ENCODE measurements around the gene TMEM235. TPM values are rescaled to one million over a fixed set of nuclear protein-coding genes. Genes with fewer than 3 reads are reported as not detected.

Gene TMEM235
- total RNA-seq, 1 donor from 2014 or later, result 21.1 TPM

- Mint-ChIP-seq H3K36me3 (ENCODE audit: low read depth, unreplicated experiment) (peaks cover 5% of the 10 kb centered on the region), H3K4me3 (ENCODE audit: unreplicated experiment) (peak overlapping the region; percentile 62), H3K9me3 (ENCODE audit: unreplicated experiment) (no peaks in the 10 kb centered on the region), H3K27me3 (ENCODE audit: unreplicated experiment) (peaks cover 9% of the 10 kb centered on the region), H3K27ac (ENCODE audit: unreplicated experiment) (no peak overlapping the region), H3K4me1 (ENCODE audit: unreplicated experiment) (peaks cover 13% of the 10 kb centered on the region)
- DNase-seq (ENCODE audit: low spot score), result no peak
- no peak for TF ChIP-seq CTCF (IDR thresholded peaks at IDR 0.05; ENCODE audit: unreplicated experiment)
These were observed 45.3 kb upstream of the TMEM235 start for GRCh38 chr17:78185981-78186691.

- Mint-ChIP-seq H3K9me3 (ENCODE audit: unreplicated experiment) (no peaks in the 10 kb centered on the region), H3K4me1 (ENCODE audit: unreplicated experiment) (peaks cover 13% of the 10 kb centered on the region), H3K27ac (ENCODE audit: unreplicated experiment) (peak within 1 kb of the TSS; percentile 57), H3K4me3 (ENCODE audit: unreplicated experiment) (peak within 1 kb of the TSS; percentile 90), H3K36me3 (ENCODE audit: low read depth, unreplicated experiment) (peaks cover 5% of the 10 kb centered on the region), H3K27me3 (ENCODE audit: unreplicated experiment) (peaks cover 8% of the 10 kb centered on the region)
- peak; percentile 100 for DNase-seq (ENCODE audit: low spot score)
- peak; percentile 92 for TF ChIP-seq CTCF (IDR thresholded peaks at IDR 0.05; ENCODE audit: unreplicated experiment)
These were observed 44.5 kb upstream of the TMEM235 start, which contains the start of the genes AFMID and TK1 for GRCh38 chr17:78186692-78187595. Gene AFMID, plus strand, starts transcription at chr17:78187362. Its CDS starts 9 bp downstream, at chr17:78187371. Gene TK1, minus strand, starts transcription at chr17:78187052. Its CDS starts 58 bp downstream, at chr17:78186994.

- H3K36me3 Mint-ChIP-seq (ENCODE audit: low read depth, unreplicated experiment), result peaks cover 20% of the 10 kb centered on the region
- H3K4me1 Mint-ChIP-seq (ENCODE audit: unreplicated experiment), result no peaks in the 10 kb centered on the region
- no peaks in the 10 kb centered on the region for H3K9me3 Mint-ChIP-seq (ENCODE audit: unreplicated experiment)
- no peak overlapping the region for H3K27ac Mint-ChIP-seq (ENCODE audit: unreplicated experiment)
- no peaks in the 10 kb centered on the region for H3K27me3 Mint-ChIP-seq (ENCODE audit: unreplicated experiment)
- H3K4me3 Mint-ChIP-seq (ENCODE audit: unreplicated experiment), result no peak overlapping the region
- DNase-seq (ENCODE audit: low spot score), result no peak
- no peak for TF ChIP-seq CTCF (IDR thresholded peaks at IDR 0.05; ENCODE audit: unreplicated experiment)
These were observed 34.7 kb upstream of the TMEM235 start for GRCh38 chr17:78196716-78197115.

GRCh38 chr17:78197147-78197832 is 34.1 kb upstream of the TMEM235 start:
- H3K4me1 Mint-ChIP-seq (ENCODE audit: unreplicated experiment), result no peaks in the 10 kb centered on the region
- H3K36me3 Mint-ChIP-seq (ENCODE audit: low read depth, unreplicated experiment), result peaks cover 20% of the 10 kb centered on the region
- TF ChIP-seq CTCF (IDR thresholded peaks at IDR 0.05; ENCODE audit: unreplicated experiment), result no peak
- no peak overlapping the region for H3K4me3 Mint-ChIP-seq (ENCODE audit: unreplicated experiment)
- no peak overlapping the region for H3K27ac Mint-ChIP-seq (ENCODE audit: unreplicated experiment)
- no peaks in the 10 kb centered on the region for H3K27me3 Mint-ChIP-seq (ENCODE audit: unreplicated experiment)
- DNase-seq (ENCODE audit: low spot score), result no peak
- H3K9me3 Mint-ChIP-seq (ENCODE audit: unreplicated experiment), result no peaks in the 10 kb centered on the region
